ENCODE results near the gene HCN4. TPM values are rescaled to one million over a fixed set of nuclear protein-coding genes. Genes with fewer than 3 reads are reported as not detected.
"Not testable (repeated sequence)": the region's sequence is repeated elsewhere in the genome, so short reads cannot be mapped to it uniquely, and the experiment has no call there.

The HCN4 gene
- under 1 TPM in 2 of 4 donors, not detected in 2; under 0.01 to 0.10 TPM for total RNA-seq

DNA sequence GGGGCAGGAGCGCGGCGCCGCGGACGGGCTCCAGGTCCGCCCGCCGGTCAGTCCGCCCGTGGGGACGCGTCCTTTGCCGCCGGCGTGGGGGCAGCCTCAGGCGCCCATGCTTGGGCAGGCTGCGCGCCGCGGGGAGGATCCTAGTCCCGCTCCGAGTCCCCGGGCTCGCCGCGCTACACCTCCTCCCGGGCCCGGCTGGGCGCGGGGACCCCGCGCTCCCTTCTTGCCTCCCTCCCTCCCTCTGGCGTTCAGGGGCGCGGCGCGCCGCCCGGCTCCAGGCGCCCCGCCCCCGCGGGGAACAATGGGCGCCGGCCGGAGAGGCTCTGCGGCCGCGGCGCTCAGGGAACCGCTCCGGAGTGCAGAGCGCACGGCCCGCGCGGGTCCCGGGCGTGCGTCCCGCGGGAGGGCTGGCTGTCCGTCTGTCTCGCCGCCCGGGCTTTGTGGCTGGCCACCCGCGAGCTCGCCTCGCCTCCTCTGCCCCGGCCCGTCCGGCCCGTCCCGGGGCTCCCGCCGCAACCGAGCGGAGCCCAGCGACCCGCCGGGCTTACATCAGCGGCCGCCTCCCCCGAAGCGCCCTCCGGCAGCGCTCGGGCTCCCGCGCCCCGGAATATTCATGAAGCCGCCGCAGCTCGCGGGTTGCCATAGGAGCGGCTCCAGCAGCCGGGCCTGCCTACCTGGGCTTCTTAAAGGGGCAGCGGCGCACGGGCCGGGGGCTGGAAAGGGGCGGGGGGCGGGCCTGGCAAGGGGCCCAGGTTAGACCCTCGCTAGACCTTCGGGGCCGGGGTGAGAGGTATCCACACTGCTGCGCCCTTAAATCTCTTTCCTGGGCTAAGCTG, at the start of gene HCN4:
HCN4 (minus strand) TSS at position 658 of the 836 bp plus-strand sequence. CDS start 688 bp downstream, outside the sequence.
- peak within 1 kb of the TSS in 1 of 3 donors; percentile 28 for H3K4me3 ChIP-seq (replicated peaks in 1 of 3)
- WGBS, 2 donors: 0% methylated on average over 15 of the region's 109 CpGs; no CpG with 5 or more reads in 1 of the 2 donors
- H3K27me3 ChIP-seq: peaks cover 12% of the 10 kb centered on the region
- H3K36me3 ChIP-seq: no peaks in the 10 kb centered on the region
- intact Hi-C loops (cut with DNase I): no loop called here
- H3K27ac ChIP-seq: no peak within 1 kb of the TSS
- peaks cover 0 to 16% of the 10 kb centered on the region in 2 donors for H3K4me1 ChIP-seq
- TF ChIP-seq POLR2A (IDR thresholded peaks at IDR 0.05): no peak
- TF ChIP-seq, protein P1, sequence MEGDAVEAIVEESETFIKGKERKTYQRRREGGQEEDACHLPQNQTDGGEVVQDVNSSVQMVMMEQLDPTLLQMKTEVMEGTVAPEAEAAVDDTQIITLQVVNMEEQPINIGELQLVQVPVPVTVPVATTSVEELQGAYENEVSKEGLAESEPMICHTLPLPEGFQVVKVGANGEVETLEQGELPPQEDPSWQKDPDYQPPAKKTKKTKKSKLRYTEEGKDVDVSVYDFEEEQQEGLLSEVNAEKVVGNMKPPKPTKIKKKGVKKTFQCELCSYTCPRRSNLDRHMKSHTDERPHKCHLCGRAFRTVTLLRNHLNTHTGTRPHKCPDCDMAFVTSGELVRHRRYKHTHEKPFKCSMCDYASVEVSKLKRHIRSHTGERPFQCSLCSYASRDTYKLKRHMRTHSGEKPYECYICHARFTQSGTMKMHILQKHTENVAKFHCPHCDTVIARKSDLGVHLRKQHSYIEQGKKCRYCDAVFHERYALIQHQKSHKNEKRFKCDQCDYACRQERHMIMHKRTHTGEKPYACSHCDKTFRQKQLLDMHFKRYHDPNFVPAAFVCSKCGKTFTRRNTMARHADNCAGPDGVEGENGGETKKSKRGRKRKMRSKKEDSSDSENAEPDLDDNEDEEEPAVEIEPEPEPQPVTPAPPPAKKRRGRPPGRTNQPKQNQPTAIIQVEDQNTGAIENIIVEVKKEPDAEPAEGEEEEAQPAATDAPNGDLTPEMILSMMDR (IDR thresholded peaks at IDR 0.05): no peak
- DNase-seq: peak in 1 of 2 donors; percentile 5
- H3K9me3 ChIP-seq: no peaks in the 10 kb centered on the region

DNA sequence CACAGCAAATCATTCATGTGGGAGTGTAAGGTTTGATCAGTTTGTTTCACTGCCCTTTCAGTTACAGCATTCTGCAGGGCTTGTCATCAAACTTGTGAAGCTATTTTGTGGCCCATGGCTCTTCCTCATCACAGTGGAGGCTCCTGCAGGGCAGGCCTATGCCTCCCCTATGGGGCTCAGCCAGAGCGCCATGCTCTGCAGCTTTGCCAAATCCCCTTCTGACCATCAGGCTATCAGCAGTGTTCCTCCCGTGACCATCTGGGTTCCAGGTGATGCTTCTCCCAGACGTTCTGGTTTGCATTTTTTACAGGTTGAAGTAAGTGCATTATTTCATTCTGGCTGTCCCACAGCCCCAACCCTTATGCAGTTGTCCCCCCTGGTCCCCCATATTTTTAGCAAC, 46.1 kb upstream of the HCN4 start:
- DNase-seq: no peak
- Histone ChIP-seq H3K27me3 (no peaks in the 10 kb centered on the region), H3K36me3 (no peaks in the 10 kb centered on the region), H3K4me1 (no peaks in the 10 kb centered on the region), H3K4me3 (replicated peaks in 1 of 3) (no peak overlapping the region), H3K9me3 (no peaks in the 10 kb centered on the region), H3K27ac (no peak overlapping the region)
- WGBS, 2 donors: 73 to 81% methylated on average over 3 of the region's 3 CpGs
- TF ChIP-seq POLR2A (IDR thresholded peaks at IDR 0.05): no peak
- TF ChIP-seq, protein P1 (IDR thresholded peaks at IDR 0.05): no peak
- intact Hi-C loops (cut with DNase I): no loop called here

DNA sequence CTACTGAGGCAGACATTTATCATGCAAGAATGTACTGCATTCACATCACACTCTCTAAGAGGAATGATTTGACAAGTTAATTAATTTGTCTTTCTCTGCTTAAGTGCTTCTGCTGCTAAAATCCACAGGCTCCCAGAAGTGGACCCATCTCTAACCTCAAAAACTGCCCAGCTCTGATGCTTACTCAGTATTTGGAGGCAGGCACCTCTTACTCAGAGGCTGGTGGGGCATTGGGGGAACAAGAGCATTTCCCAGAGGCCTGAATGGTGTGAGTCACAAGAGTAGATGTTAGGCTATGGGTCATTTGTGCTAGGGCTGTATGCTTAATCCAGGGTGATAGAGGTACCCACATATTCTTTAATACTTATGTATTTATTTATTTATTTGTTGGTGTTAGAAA, 34.4 kb upstream of the HCN4 start:
- no peak for TF ChIP-seq POLR2A (IDR thresholded peaks at IDR 0.05)
- TF ChIP-seq, protein P1 (IDR thresholded peaks at IDR 0.05): no peak
- H3K4me3 ChIP-seq (replicated peaks in 1 of 3): no peak overlapping the region

DNA sequence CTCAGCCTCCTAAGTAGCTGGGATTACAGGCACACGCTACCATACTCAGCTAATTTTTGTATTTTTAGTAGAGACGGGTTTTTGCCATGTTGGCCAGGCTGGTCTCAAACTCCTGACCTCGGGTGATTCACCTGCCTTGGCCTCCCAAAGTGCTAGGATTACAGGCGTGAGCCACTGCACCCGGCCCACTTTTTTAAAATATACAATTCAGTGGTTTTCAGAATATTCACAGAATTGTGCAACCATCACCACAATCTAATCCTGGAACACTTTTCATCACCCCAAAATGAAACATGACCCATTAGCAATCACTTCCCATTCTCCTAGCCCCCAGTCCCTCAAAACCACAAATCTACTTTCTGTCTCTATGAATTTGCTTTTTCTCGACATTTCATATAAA, 31.5 kb upstream of the HCN4 start:
- H3K36me3 ChIP-seq; H3K4me1 ChIP-seq; H3K27ac ChIP-seq; H3K4me3 ChIP-seq (replicated peaks in 1 of 3); H3K9me3 ChIP-seq; DNase-seq; H3K27me3 ChIP-seq; intact Hi-C loops (cut with DNase I): not testable (repeated sequence)
- WGBS, 2 donors: 83 to 89% methylated on average over 6 of the region's 6 CpGs

More for the DNA sequence above, 34.4 kb upstream of the HCN4 start:
- Histone ChIP-seq H3K9me3 (no peaks in the 10 kb centered on the region), H3K27me3 (no peaks in the 10 kb centered on the region), H3K4me1 (no peaks in the 10 kb centered on the region), H3K36me3 (no peaks in the 10 kb centered on the region), H3K27ac (no peak overlapping the region)
- intact Hi-C loops (cut with DNase I): no loop called here
- no peak for DNase-seq

DNA sequence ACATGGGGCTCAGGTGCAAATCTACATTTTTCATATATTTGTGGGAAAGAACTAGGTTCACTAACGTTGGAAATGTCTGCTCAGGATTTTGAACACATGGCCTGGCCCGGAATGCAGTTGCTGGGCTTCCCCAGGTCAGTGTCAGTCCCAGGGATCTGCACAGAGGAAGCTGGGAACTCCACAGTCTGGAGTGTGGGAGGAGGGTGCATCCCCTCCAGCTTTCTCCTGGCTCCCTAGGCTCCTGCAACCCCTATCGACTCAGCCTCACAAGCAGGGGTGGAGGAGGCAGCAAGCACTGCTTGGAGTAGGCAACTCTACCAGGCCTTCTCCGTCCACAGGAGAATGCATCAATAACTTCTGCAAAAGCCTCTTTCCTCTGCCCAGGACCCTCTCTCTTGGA, 30.1 kb upstream of the HCN4 start:
- intact Hi-C loops (cut with DNase I): no loop called here
- no peaks in the 10 kb centered on the region for H3K4me1 ChIP-seq
- no peaks in the 10 kb centered on the region for H3K36me3 ChIP-seq
- no peak for DNase-seq
- WGBS, 2 donors: 78 to 84% methylated on average over 4 of the region's 4 CpGs
- no peak for TF ChIP-seq POLR2A (IDR thresholded peaks at IDR 0.05)
- TF ChIP-seq, protein P1 (IDR thresholded peaks at IDR 0.05): no peak
- H3K9me3 ChIP-seq: no peaks in the 10 kb centered on the region
- no peak overlapping the region for H3K27ac ChIP-seq
- no peak overlapping the region for H3K4me3 ChIP-seq (replicated peaks in 1 of 3)
- no peaks in the 10 kb centered on the region for H3K27me3 ChIP-seq

All from thyroid gland (tissue), 4 donors.